HG03066 (cell line): Measurements from ENCODE around the gene LSAMP.

Experiments used
- ATAC-seq: cut with Tn5 transposase; IDR thresholded peaks from one replicate; pipeline ENCODE4 v1.9.1; 2021; ENCODE audit warnings: low read depth; ENCODE audit not compliant: unreplicated experiment

LSAMP gene

DNA sequence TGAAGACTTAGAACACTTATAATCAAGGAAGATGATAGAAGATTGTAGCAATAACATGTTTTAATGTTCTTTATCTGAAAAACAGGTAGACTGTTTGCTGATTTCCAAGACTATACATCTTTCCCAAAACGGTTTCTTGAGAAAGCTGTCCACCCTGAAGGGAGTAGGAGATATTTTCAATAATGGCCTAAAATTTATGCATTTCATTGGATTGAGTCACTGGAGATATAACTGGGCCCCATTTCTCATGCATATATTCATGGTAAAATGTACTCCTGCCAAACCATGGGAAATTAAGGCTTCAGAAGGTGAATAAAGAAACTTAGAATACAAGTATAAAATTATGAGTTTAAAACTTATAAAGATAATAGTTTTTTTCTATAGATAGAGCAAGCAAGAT, 143.9 kb downstream of the LSAMP start:
- ATAC-seq = no peak

GRCh38 chr3:116300226-116300625, 145.1 kb downstream of the LSAMP start:
- no peak for ATAC-seq

GRCh38 chr3:116299646-116300081, 145.6 kb downstream of the LSAMP start:
- ATAC-seq = no peak

GRCh38 chr3:116298151-116298550, 147.1 kb downstream of the LSAMP start:
- no peak for ATAC-seq

DNA sequence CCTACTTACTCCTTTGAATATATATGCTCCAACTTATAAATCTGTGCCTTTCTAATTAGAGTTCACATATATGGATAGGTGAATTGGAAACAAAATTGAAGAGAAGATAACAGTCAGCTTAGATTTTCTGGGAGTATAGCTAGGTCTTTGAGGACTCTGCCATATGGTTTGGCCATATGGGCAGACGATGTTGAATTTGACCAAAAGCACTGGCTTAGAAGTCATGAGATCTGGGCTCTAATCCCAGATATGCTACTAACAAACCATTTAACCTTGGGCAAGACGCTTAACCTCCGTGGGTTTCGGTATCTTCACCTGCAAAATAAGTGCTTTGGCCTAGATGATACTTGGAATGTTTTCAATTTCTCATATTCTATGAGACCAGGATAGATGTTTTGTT, 154.1 kb downstream of the LSAMP start:
- no peak for ATAC-seq

DNA sequence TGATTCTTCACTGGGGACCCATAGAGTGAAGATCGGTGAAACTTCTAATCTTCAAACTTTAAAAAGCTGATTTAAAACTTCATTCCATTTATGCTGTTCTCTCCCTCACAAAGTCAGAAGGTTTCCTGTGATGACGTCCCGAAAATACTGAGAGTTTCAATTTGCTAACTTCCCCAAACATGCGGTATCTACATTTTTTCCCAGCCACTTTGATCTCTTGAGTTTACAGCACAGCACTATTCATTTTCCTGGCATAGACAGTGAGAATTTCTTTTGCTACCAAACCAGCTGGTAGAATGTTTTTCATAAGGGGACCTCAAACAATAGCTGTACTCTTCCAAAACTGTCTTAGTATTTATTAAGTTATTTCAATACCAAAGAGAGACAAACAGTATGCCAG, 156.8 kb downstream of the LSAMP start:
- ATAC-seq = no peak

- no peak for ATAC-seq
Measured at GRCh38 chr3:116285781-116286421, 159.4 kb downstream of the LSAMP start.

DNA sequence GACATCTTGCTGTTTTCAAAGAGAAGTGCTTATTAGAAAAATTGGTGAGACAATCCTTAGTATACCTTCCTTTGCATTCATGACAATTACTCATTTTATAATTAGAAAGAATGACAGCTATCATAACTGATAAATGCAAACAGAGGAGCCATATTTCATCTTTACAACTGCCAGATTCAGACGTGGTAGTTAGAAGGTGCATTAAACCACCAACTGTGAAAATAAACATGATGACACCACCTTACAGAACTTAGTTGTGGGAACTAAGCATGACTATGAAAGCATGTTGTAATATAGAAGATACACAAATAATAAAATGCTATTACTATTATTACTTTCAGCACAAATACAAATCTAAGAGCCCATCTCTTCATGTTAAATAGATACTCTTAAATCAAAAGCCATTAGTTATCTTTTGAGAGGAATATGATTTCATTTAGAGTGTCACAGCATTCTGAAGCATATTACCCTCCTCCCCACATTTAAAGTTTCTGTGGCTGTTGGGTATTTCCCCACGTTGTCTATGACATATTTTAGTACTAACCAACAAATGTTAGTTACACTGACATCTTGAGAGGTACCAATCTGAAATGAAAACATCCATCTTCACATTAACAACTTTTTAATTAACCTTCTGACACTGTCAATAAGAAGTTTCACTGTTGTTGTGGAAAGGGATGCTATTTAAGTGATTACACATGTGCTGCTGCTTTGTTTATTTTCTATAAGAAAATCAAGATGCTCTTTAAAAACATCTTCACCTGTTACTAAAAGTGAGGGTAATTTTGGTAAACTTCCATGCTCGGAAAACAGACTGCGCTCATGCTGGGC, 163.8 kb downstream of the LSAMP start:
- no peak for ATAC-seq

DNA sequence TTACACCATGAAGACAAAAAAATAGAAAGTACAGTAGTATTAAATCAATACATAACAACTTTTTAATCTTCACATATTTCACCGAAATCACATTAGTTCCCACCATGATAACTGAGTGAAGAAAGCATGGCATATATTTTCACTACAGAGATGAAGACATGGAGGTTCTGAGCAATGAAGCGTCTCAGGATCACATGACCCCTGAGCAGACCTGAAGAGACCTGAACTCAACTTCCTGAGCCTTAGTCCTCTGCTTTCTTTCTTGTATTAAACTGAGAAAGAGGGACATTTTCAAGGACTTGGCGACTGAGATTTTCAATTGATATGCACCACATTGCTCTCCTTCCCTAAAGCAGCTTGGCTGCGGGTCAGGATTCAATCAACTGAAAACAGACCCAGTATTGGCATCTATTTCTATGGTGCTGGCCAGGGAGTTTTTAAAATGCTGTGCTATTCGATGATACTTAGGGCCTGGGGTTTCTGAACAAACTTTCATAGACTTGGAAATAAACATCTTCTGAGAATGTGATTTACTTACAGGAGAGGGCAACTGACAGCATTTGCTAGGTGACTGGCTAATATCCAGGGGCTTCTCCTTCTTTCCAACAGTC, 165.1 kb downstream of the LSAMP start:
- no peak for ATAC-seq

GRCh38 chr3:116276675-116277074, 168.6 kb downstream of the LSAMP start:
- ATAC-seq = no peak

- no peak for ATAC-seq
Measured at GRCh38 chr3:116270056-116270455, 175.2 kb downstream of the LSAMP start.

DNA sequence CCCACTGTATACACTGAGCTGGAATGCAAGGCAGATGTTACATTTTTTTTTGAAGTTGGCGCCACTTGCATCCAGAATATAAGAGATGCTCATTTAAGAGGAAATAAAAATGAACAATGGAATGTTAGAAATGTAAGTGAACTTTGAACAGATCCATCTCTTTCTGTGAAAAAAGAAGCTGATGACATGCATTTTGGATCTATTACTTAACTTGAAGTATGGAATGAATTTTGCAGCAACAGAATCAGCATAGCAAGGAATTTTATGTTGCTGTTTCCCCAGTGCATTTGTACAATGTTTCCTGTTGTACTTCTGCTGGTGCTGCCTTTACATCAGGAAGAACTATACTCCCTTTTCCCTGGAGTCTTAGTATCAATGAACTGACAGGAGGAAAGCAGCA, 178.2 kb downstream of the LSAMP start:
- ATAC-seq = no peak

- ATAC-seq = no peak
Measured at GRCh38 chr3:116265976-116266584, 179.2 kb downstream of the LSAMP start.

GRCh38 chr3:116265320-116265695, 180.0 kb downstream of the LSAMP start:
- ATAC-seq = no peak

- ATAC-seq = no peak
Measured at GRCh38 chr3:116264546-116265319, 180.6 kb downstream of the LSAMP start.

DNA sequence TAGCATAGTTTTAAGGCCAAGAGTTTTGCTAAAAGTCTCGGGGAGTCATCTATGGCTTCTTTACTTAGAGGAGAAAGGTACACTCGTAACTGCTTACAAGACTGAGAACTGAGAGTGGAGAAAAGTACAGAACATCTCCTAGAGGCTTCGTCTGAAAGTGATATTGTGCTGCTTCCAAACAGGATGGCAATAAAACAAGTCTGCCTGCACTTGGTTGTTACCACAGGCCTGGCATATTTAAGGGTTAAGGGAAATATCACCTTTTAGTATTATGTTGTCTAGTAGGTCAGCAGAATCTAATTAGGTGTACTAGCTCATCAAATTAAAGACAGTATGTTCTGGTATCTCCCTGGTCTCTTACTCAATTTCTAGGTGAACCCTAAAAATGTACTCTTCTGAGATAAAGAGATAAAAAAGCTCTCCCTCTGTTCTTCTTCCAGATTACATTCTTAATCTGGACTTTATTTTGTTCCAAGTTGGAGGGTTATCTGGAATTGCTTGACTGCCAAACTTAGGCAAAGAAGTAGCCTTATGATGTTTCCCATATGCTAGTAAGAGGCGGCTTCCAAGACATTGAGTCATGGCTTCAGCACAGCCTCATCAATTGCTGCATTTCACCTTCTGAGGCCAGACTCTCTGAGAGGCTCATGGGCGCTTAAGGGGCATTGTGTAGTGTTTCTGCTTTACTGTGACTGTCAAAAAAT, 181.3 kb downstream of the LSAMP start:
- ATAC-seq = no peak

- ATAC-seq = no peak
Measured at GRCh38 chr3:116260491-116260890, 184.8 kb downstream of the LSAMP start.

DNA sequence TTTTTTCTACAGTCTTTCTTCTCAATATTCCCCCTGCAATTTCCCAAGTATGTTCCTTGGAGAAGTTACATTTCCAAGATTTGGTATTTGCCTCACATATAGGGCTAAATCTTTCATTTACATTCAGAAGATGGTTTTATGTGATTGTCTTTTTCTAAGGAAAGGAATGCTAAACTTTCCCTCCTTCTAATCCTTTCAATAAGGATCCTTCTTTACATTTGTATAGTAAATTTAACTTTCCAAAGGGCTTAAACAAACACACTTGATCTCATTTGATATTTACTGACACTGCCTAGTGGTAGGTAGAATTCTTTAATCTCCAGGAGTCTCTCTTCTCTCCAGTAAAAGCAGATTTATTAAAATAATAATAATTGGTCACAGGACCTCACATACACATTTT, 185.3 kb downstream of the LSAMP start:
- ATAC-seq = no peak

GRCh38 chr3:116256843-116257485, 188.3 kb downstream of the LSAMP start:
- ATAC-seq = no peak
